ENCODE measurements around the gene CREBBP. TPM values are rescaled to one million over a fixed set of nuclear protein-coding genes. Genes with fewer than 3 reads are reported as not detected.

The CREBBP gene
- polyA plus RNA-seq, 1 donor (not counting 4 experiments of a cell fraction or from before 2014, with no cell fraction given) = 5.0 TPM

GRCh38 chr16:3769013-3769412, 111.5 kb downstream of the CREBBP start:
- DNase-seq (ENCODE audit: low read depth, low spot score) (no peak), FAIRE-seq (no peak)
- H3K4me1 ChIP-seq (ENCODE audit: control insufficient read depth, extremely low read depth, insufficient read depth, low read length) = no peaks in the 10 kb centered on the region
- no peaks in the 10 kb centered on the region for H3K9me3 ChIP-seq (ENCODE audit: control insufficient read depth, low read depth, low read length)
- H4K20me1 ChIP-seq (ENCODE audit: control insufficient read depth, extremely low read depth, insufficient read depth, low read length) = peaks cover 4% of the 10 kb centered on the region
- no peak overlapping the region for H3K9ac ChIP-seq (ENCODE audit: control insufficient read depth, extremely low read depth, insufficient read depth, low read length)
- H2AFZ ChIP-seq (ENCODE audit: control insufficient read depth, low read length) = no peak overlapping the region
- no peak overlapping the region for H3K4me3 ChIP-seq (ENCODE audit: control insufficient read depth in 2 of 3, extremely low read depth in 1 of 3, insufficient read depth in 2 of 3, low read depth in 1 of 3, low read length in 3 of 3)
- no peak overlapping the region for H3K4me2 ChIP-seq (ENCODE audit: control insufficient read depth, extremely low read depth, insufficient read depth, low read depth, low read length)
- H3K27me3 ChIP-seq (ENCODE audit: control insufficient read depth, extremely low read depth, insufficient read depth, low read length) = no peaks in the 10 kb centered on the region
- TF ChIP-seq CTCF (optimal IDR thresholded peaks at IDR 0.05 in 1 of 3, IDR thresholded peaks at IDR 0.05 in 1 of 3, conservative IDR thresholded peaks at IDR 0.05 in 1 of 3; ENCODE audit: extremely low read depth in 1 of 3, insufficient read depth in 2 of 3, low read length in 3 of 3) = no peak
- TF ChIP-seq EZH2 (IDR thresholded peaks at IDR 0.05; ENCODE audit: low read length) = no peak
- no peak overlapping the region for H3K27ac ChIP-seq (ENCODE audit: control insufficient read depth, insufficient read depth, low read length)
- no peaks in the 10 kb centered on the region for H3K9me1 ChIP-seq (ENCODE audit: control insufficient read depth, extremely low read depth, insufficient read depth, low read length)
- H3K79me2 ChIP-seq (ENCODE audit: control insufficient read depth, insufficient read depth, low read length) = no peaks in the 10 kb centered on the region
- H3K36me3 ChIP-seq (ENCODE audit: control insufficient read depth in 2 of 2, extremely low read depth in 1 of 2, insufficient read depth in 2 of 2, low read length in 2 of 2) = peaks cover 22 to 25% of the 10 kb centered on the region in 2 experiments
- dilution Hi-C loops (cut with MboI; ENCODE audit: extremely low pct_ligation_motif_present, low sequenced_read_pairs) = no loop called here

GRCh38 chr16:3767333-3767986, 113.1 kb downstream of the CREBBP start:
- no peak for FAIRE-seq
- Histone ChIP-seq H3K4me3 (ENCODE audit: control insufficient read depth in 2 of 3, extremely low read depth in 1 of 3, insufficient read depth in 2 of 3, low read depth in 1 of 3, low read length in 3 of 3) (no peak overlapping the region), H4K20me1 (ENCODE audit: control insufficient read depth, extremely low read depth, insufficient read depth, low read length) (peaks cover 4% of the 10 kb centered on the region), H3K4me2 (ENCODE audit: control insufficient read depth, extremely low read depth, insufficient read depth, low read depth, low read length) (no peak overlapping the region), H3K9me3 (ENCODE audit: control insufficient read depth, low read depth, low read length) (no peaks in the 10 kb centered on the region), H3K79me2 (ENCODE audit: control insufficient read depth, insufficient read depth, low read length) (no peaks in the 10 kb centered on the region), H3K4me1 (ENCODE audit: control insufficient read depth, extremely low read depth, insufficient read depth, low read length) (no peaks in the 10 kb centered on the region), H3K27me3 (ENCODE audit: control insufficient read depth, extremely low read depth, insufficient read depth, low read length) (no peaks in the 10 kb centered on the region), H3K36me3 (ENCODE audit: control insufficient read depth in 2 of 2, extremely low read depth in 1 of 2, insufficient read depth in 2 of 2, low read length in 2 of 2) (peaks cover 20 to 22% of the 10 kb centered on the region in 2 experiments), H3K9me1 (ENCODE audit: control insufficient read depth, extremely low read depth, insufficient read depth, low read length) (no peaks in the 10 kb centered on the region), H3K9ac (ENCODE audit: control insufficient read depth, extremely low read depth, insufficient read depth, low read length) (no peak overlapping the region), H3K27ac (ENCODE audit: control insufficient read depth, insufficient read depth, low read length) (no peak overlapping the region), H2AFZ (ENCODE audit: control insufficient read depth, low read length) (no peak overlapping the region)
- DNase-seq (ENCODE audit: low read depth, low spot score) = no peak
- dilution Hi-C loops (cut with MboI; ENCODE audit: extremely low pct_ligation_motif_present, low sequenced_read_pairs) = no loop called here
- no peak for TF ChIP-seq CTCF (optimal IDR thresholded peaks at IDR 0.05 in 1 of 3, IDR thresholded peaks at IDR 0.05 in 1 of 3, conservative IDR thresholded peaks at IDR 0.05 in 1 of 3; ENCODE audit: extremely low read depth in 1 of 3, insufficient read depth in 2 of 3, low read length in 3 of 3)
- no peak for TF ChIP-seq EZH2 (IDR thresholded peaks at IDR 0.05; ENCODE audit: low read length)
